ENCODE measurements around the gene COL16A1. TPM values are rescaled to one million over a fixed set of nuclear protein-coding genes. Genes with fewer than 3 reads are reported as not detected.

Gene COL16A1
- total and polyA plus RNA-seq, 2 of the 4 experiments (the other 2 are of a cell fraction), result 34.2 to 62.8 TPM

DNA sequence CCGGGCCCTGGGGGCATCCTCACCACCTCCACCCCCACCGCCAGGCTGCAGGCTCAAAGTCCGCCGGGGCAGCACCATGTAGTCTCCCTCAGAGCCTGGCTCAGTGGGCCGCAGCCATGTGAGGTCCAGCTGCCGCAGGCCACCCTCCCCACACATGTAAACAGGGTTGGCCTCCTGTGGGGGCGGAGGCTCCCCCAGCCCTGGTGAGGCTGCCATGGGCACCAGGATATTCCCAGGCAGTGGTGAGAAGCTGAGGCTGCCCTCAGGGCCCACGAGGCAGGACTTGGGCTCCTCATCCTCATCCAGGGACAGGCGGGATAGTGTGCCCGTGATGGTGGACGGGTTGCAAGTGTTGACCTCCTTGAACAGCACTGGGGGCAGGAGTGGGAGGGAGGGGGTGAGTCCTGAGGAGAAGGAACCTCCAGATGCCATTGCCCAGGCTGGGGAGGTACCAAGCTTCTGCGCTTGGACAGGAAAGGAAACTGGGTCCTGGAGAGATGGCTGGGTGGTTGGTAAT, 27.3 kb upstream of the COL16A1 start:
- Histone ChIP-seq H2BK20ac (ENCODE audit: low read depth, low read length) (no peak overlapping the region), H3K9me3 (ENCODE audit: control insufficient read depth, insufficient read depth, low read length) (no peaks in the 10 kb centered on the region), H2BK5ac (ENCODE audit: low read depth, low read length, poor library complexity, severe bottlenecking) (no peak overlapping the region), H2AK5ac (ENCODE audit: low read depth, low read length) (no peak overlapping the region), H4K91ac (ENCODE audit: insufficient read depth, low read depth, low read length) (no peak overlapping the region), H3K36me3 (ENCODE audit: control insufficient read depth, insufficient read depth, low read length) (peaks cover 6% of the 10 kb centered on the region; the same call in 1 of the 2 replicates), H4K20me1 (ENCODE audit: insufficient read depth, low read length) (no peaks in the 10 kb centered on the region), H3K4me1 (ENCODE audit: control insufficient read depth, insufficient read depth, low read length) (no peaks in the 10 kb centered on the region), H3K27ac (ENCODE audit: insufficient read depth, low read length) (no peak overlapping the region), H3K27me3 (ENCODE audit: control insufficient read depth, insufficient read depth, low read length) (no peaks in the 10 kb centered on the region), H3K4me3 (ENCODE audit: insufficient read depth, low read depth, low read length) (no peak overlapping the region), H2AFZ (replicated peaks; ENCODE audit: low read length, poor library complexity) (no peak overlapping the region), H3K23ac (ENCODE audit: low read depth, low read length) (no peak overlapping the region), H2AK9ac (replicated peaks; ENCODE audit: low read depth, low read length, poor library complexity) (no peak overlapping the region), H3K14ac (replicated peaks; ENCODE audit: low read depth, low read length) (no peak overlapping the region), H3K9me1 (ENCODE audit: insufficient read depth, low read length) (no peaks in the 10 kb centered on the region; the same call in 1 of the 2 replicates), H4K5ac (ENCODE audit: low read depth, low read length) (no peak overlapping the region), H3K18ac (ENCODE audit: low read depth, low read length) (no peak overlapping the region), H3K4ac (ENCODE audit: low read depth, low read length) (no peak overlapping the region), H3K9ac (ENCODE audit: low read depth, low read length) (no peak overlapping the region), H2BK15ac (ENCODE audit: low read depth, low read length) (no peak overlapping the region), H3K79me1 (ENCODE audit: low read depth in 1 of 2, low read length in 2 of 2) (no peaks in the 10 kb centered on the region), H3K56ac (ENCODE audit: extremely low read depth, insufficient read depth, low read length) (no peak overlapping the region), H3K4me2 (ENCODE audit: low read depth, low read length) (no peak overlapping the region), H2BK120ac (ENCODE audit: low read depth, low read length) (no peak overlapping the region), H4K8ac (ENCODE audit: low read depth in 2 of 2, low read length in 2 of 2) (no peak overlapping the region)
- intact Hi-C loops (cut with micrococcal nuclease), result no loop called here
- TF ChIP-seq MAZ (IDR thresholded peaks at IDR 0.05; ENCODE audit: borderline replicate concordance, low read depth, low read length), result no peak
- no peak for TF ChIP-seq FOS (IDR thresholded peaks at IDR 0.05; ENCODE audit: low read depth, low read length)
- no peak for ATAC-seq (ENCODE audit: low read depth)
- in situ Hi-C loops (cut with MboI; ENCODE audit: low sequenced_read_pairs), result no loop called here
- dilution Hi-C loops (cut with HindIII; ENCODE audit: low sequenced_read_pairs, unreplicated experiment), result no loop called here
- no TSS peak for BruUV-seq (replicated peaks)
- no peak for DNase-seq
- CTCF ChIA-PET, result no interaction called here
- WGBS, 2 experiments (ENCODE audit: extremely low coverage in 2 of 2, insufficient read length in 1 of 2), result no CpG with 5 or more reads among the region's 12 CpGs
- POLR2A ChIA-PET (ENCODE audit: unreplicated experiment), result no interaction called here

All from IMR-90 (cell line).